Adrenal gland (tissue), 12 donors: ENCODE results near the gene CD101. TPM values are rescaled to one million over a fixed set of nuclear protein-coding genes. Genes with fewer than 3 reads are reported as not detected.

Experiments used
- DNase-seq, 7 donors: peaks; one replicate each; pipeline ENCODE4 v3.0.0-alpha.2; 2019 to 2020
- H3K27ac ChIP-seq, 5 donors: fragments of 200-600 bp; sonication (generic) in 4 of 5; 1 replicate in 3 of 5; 2 replicates in 2 of 5; pipeline versions ENCODE4 v1.5.1 to v1.8.0; 2016 to 2020; ENCODE audit warnings: mild to moderate bottlenecking in 1 of 5
- H3K27me3 ChIP-seq: fragments of 200-600 bp; 2 replicates; pipeline ENCODE4 v1.8.0; 2021
- H3K36me3 ChIP-seq, 2 donors: fragments of 200-600 bp; replicated peaks in 1 of 2; 1 replicate in 1 of 2; 2 replicates in 1 of 2; pipeline versions ENCODE4 v1.5.1 to v1.8.0; 2018 to 2022
- H3K4me1 ChIP-seq, 2 donors: fragments of 200-600 bp; replicated peaks in 1 of 2; 1 replicate in 1 of 2; 2 replicates in 1 of 2; pipeline versions ENCODE4 v1.5.1 to v1.8.0; 2018 to 2021
- H3K4me3 ChIP-seq, 4 donors: fragments of 200-600 bp; sonication (generic) in 3 of 4; one replicate each; pipeline ENCODE4 v1.5.1; 2016 to 2018
- H3K9me3 ChIP-seq, 3 donors: fragments of 200-600 bp; sonication (generic) in 1 of 3; replicated peaks in 1 of 3; 1 replicate in 2 of 3; 2 replicates in 1 of 3; pipeline versions ENCODE4 v1.5.1 to v1.8.0; 2016 to 2021
- CTCF ChIP-seq, 6 experiments: fragments of 450-650 bp in 4 of 6; fragments of 200-600 bp in 2 of 6; sonication (generic) in 1 of 6; IDR thresholded peaks; 1 replicate in 5 of 6; 2 replicates in 1 of 6; pipeline versions ENCODE4 v1.5.1 to v1.8.0; 2016 to 2021; ENCODE audit warnings: antibody characterized with exemption in 6 of 6, mild to moderate bottlenecking in 2 of 6, moderate library complexity in 1 of 6
- POLR2A ChIP-seq, 2 donors: fragments of 450-650 bp; IDR thresholded peaks; one replicate each; pipeline ENCODE4 v1.6.1; 2017; ENCODE audit warnings: antibody characterized with exemption in 2 of 2, mild to moderate bottlenecking in 2 of 2, moderate library complexity in 1 of 2
- WGBS, 4 donors: extraction: QIAGEN DNeasy Blood & Tissue Kit in 2 of 4; methylation state at CpG; one replicate each; pipeline versions ENCODE4 v1.1.5 to v1.1.7; 2013 to 2017; 5-methylcytosine and 5-hydroxymethylcytosine counted together
- intact Hi-C, 2 donors: fragments of 100-400 bp; cut with DNase I; formaldehyde crosslinking; loops; one replicate each; pipeline versions ENCODE4 v1.14.1 to v1.15.0; 2022 to 2023
- polyA plus RNA-seq, 3 donors: library from polyadenylated mRNA; stranded (reverse); fragments of 200-250 nt in 2 of 3; fragments of 350-450 nt in 1 of 3; fragmentation: Illumina TruSeq in 1 of 3; extraction: RNeasy Lipid Tissue Mini Kit (QIAGEN cat#74804) in 1 of 3; gene quantifications; one replicate each; pipeline ENCODE4 v1.2.3, GENCODE V29; 2013 to 2014
- total RNA-seq, 9 donors: library from RNA; depleted of rRNA in 4 of 9; stranded (reverse); fragments of >200 nt in 4 of 9; fragments of 120-200 nt in 1 of 9; fragmentation: NEBNext Ultra II Directional in 1 of 9; extraction: Animal tissue kit (Norgen Biotek cat#: 25700) in 1 of 9; gene quantifications; one replicate each; pipeline versions ENCODE4 v1.1.0 to v1.2.4, GENCODE V29; 2013 to 2023
- donor health status: healthy with polysubstance abuse.
- donor health status: Bipolar disorder and iron deficiency.
- donor health status: DM: yes; HTN: yes; CAD: no.
- donor health status: DM: no; HTN: no; CAD: no.
- donor health status: DM: no; HTN: no; CAD: no.
- donor health status: DM: yes; HTN: yes; CAD: no.

CD101 gene
- total and polyA plus RNA-seq, 12 donors = 0.47 to 7.5 (median 1.8) TPM

DNA sequence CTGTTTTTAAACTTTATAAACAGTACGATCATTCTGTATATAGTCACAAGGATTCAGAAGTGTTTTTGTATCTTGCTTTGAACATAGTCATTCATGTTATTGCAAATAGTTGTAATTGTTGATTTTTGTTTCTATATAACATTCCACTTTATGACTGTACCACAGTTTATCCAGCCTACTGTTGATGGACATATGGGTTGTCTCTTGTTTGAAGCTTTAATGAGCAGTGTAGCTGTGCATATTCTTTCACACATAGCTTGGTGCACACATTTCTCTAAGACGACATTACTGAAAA, 6.1 kb downstream of the CD101 start:
- no peaks in the 10 kb centered on the region for H3K9me3 ChIP-seq
- 91 to 94% (median 92%) methylated on average over 2 of the region's 2 CpGs for WGBS, 4 donors
- no peak for DNase-seq
- no peaks in the 10 kb centered on the region for H3K36me3 ChIP-seq
- no peaks in the 10 kb centered on the region for H3K4me1 ChIP-seq
- no peak overlapping the region for H3K27ac ChIP-seq
- H3K4me3 ChIP-seq = no peak overlapping the region
- no peaks in the 10 kb centered on the region for H3K27me3 ChIP-seq
- intact Hi-C loops = no loop called here
- TF ChIP-seq CTCF (IDR thresholded peaks at IDR 0.05) (no peak), POLR2A (IDR thresholded peaks at IDR 0.05) (no peak)

GRCh38 chr1:117008656-117009055, 7.1 kb downstream of the CD101 start:
- intact Hi-C loops = no loop called here
- 47 to 77% (median 58%) methylated on average over 2 of the region's 2 CpGs for WGBS, 4 donors
- Histone ChIP-seq H3K36me3 (no peaks in the 10 kb centered on the region), H3K27ac (no peak overlapping the region), H3K4me1 (no peaks in the 10 kb centered on the region), H3K27me3 (no peaks in the 10 kb centered on the region), H3K4me3 (no peak overlapping the region), H3K9me3 (no peaks in the 10 kb centered on the region)
- TF ChIP-seq POLR2A (IDR thresholded peaks at IDR 0.05) = no peak
- peak in 1 of 6 experiments; percentile 10 for TF ChIP-seq CTCF (IDR thresholded peaks at IDR 0.05)
- DNase-seq = no peak

GRCh38 chr1:117009132-117009531, 7.6 kb downstream of the CD101 start:
- 62 to 72% (median 64%) methylated on average over 3 of the region's 3 CpGs for WGBS, 4 donors

GRCh38 chr1:117010310-117010969, 8.9 kb downstream of the CD101 start:
- no peaks in the 10 kb centered on the region for H3K27me3 ChIP-seq

More at GRCh38 chr1:117009132-117009531, 7.6 kb downstream of the CD101 start:
- Histone ChIP-seq H3K4me3 (no peak overlapping the region), H3K4me1 (no peaks in the 10 kb centered on the region), H3K9me3 (no peaks in the 10 kb centered on the region), H3K27ac (no peak overlapping the region), H3K36me3 (no peaks in the 10 kb centered on the region), H3K27me3 (no peaks in the 10 kb centered on the region)
- peak in 1 of 7 donors; percentile 21 for DNase-seq
- TF ChIP-seq POLR2A (IDR thresholded peaks at IDR 0.05) (no peak), CTCF (IDR thresholded peaks at IDR 0.05) (no peak)
- intact Hi-C loops = no loop called here

More at GRCh38 chr1:117010310-117010969, 8.9 kb downstream of the CD101 start:
- no peaks in the 10 kb centered on the region for H3K9me3 ChIP-seq
- DNase-seq = no peak
- TF ChIP-seq POLR2A (IDR thresholded peaks at IDR 0.05) = no peak
- no peak for TF ChIP-seq CTCF (IDR thresholded peaks at IDR 0.05)
- H3K27ac ChIP-seq = no peak overlapping the region
- WGBS, 4 donors = 91 to 96% (median 94%) methylated on average over 3 of the region's 3 CpGs
- intact Hi-C loops = no loop called here
- no peaks in the 10 kb centered on the region for H3K4me1 ChIP-seq
- H3K36me3 ChIP-seq = no peaks in the 10 kb centered on the region
- no peak overlapping the region for H3K4me3 ChIP-seq
